Calu3 (cell line): ENCODE results near the gene MAG. TPM values are rescaled to one million over a fixed set of nuclear protein-coding genes. Genes with fewer than 3 reads are reported as not detected.

Experiments used
- BruUV-seq: library from RNA; stranded (reverse); fragments of 400-500 nt; replicated peaks from 2 replicates; lab custom pipeline; 2021; lab: Mats Ljungman, UMichigan
- CTCF ChIA-PET: fragments of 300-600 bp; sonication (Branson Sonifier 250); formaldehyde crosslinking; loops from one replicate; lab custom pipeline; 2022; ENCODE audit warnings: antibody characterized with exemption; lab: Charles Lee
- DNase-seq: peaks from one replicate; pipeline ENCODE4 v3.0.0; 2022
- H3K27ac Mint-ChIP-seq: one replicate; pipeline ENCODE4 v1.8.0; 2022; ENCODE audit warnings: mixed read lengths; ENCODE audit not compliant: unreplicated experiment
- H3K27me3 Mint-ChIP-seq: one replicate; pipeline ENCODE4 v1.8.0; 2022; ENCODE audit warnings: mixed read lengths; ENCODE audit not compliant: unreplicated experiment
- H3K36me3 Mint-ChIP-seq: one replicate; pipeline ENCODE4 v1.8.0; 2022; ENCODE audit warnings: mild to moderate bottlenecking, moderate library complexity, mixed read lengths; ENCODE audit not compliant: insufficient read depth, unreplicated experiment
- H3K4me1 Mint-ChIP-seq: one replicate; pipeline ENCODE4 v1.8.0; 2022; ENCODE audit warnings: mild to moderate bottlenecking, low read depth, mixed read lengths; ENCODE audit not compliant: unreplicated experiment
- H3K4me3 Mint-ChIP-seq: one replicate; pipeline ENCODE4 v1.8.0; 2022; ENCODE audit warnings: mild to moderate bottlenecking, low read depth, moderate library complexity, mixed read lengths; ENCODE audit not compliant: unreplicated experiment
- H3K9me3 Mint-ChIP-seq: one replicate; pipeline ENCODE4 v1.8.0; 2022; ENCODE audit warnings: low read depth, mixed read lengths; ENCODE audit not compliant: unreplicated experiment
- intact Hi-C: fragments of 100-400 bp; cut with micrococcal nuclease; formaldehyde crosslinking; loops from one replicate; pipeline ENCODE4 v1.10.0; 2022; ENCODE audit not compliant: unreplicated experiment
- total RNA-seq: library from RNA; stranded (reverse); gene quantifications from 2 replicates; pipeline ENCODE4 v1.2.3, GENCODE V29; 2022
- TF ChIP-seq, protein P1 (sequence below): fragments of 200-600 bp; IDR thresholded peaks from one replicate; pipeline ENCODE4 v1.8.0; 2022; ENCODE audit warnings: antibody characterized with exemption; ENCODE audit not compliant: unreplicated experiment

Gene MAG
- total RNA-seq, 1 experiment from 2014 or later = not detected

- CTCF ChIA-PET = interaction anchor here (0.6 kb wide), 1 partner anchor 531 kb away, joined by 4 read pairs; no protein-coding TSS in a partner anchor
- Mint-ChIP-seq H3K4me1 (no peaks in the 10 kb centered on the region), H3K4me3 (no peak overlapping the region), H3K36me3 (no peaks in the 10 kb centered on the region), H3K27me3 (peaks cover 38% of the 10 kb centered on the region), H3K27ac (no peak overlapping the region), H3K9me3 (no peaks in the 10 kb centered on the region)
- intact Hi-C loops = no loop called here
- no TSS peak for BruUV-seq
- DNase-seq = no peak
- TF ChIP-seq, protein P1, sequence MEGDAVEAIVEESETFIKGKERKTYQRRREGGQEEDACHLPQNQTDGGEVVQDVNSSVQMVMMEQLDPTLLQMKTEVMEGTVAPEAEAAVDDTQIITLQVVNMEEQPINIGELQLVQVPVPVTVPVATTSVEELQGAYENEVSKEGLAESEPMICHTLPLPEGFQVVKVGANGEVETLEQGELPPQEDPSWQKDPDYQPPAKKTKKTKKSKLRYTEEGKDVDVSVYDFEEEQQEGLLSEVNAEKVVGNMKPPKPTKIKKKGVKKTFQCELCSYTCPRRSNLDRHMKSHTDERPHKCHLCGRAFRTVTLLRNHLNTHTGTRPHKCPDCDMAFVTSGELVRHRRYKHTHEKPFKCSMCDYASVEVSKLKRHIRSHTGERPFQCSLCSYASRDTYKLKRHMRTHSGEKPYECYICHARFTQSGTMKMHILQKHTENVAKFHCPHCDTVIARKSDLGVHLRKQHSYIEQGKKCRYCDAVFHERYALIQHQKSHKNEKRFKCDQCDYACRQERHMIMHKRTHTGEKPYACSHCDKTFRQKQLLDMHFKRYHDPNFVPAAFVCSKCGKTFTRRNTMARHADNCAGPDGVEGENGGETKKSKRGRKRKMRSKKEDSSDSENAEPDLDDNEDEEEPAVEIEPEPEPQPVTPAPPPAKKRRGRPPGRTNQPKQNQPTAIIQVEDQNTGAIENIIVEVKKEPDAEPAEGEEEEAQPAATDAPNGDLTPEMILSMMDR = no peak
Observed at GRCh38 chr19:35288331-35288730, 3.6 kb upstream of the MAG start.

DNA sequence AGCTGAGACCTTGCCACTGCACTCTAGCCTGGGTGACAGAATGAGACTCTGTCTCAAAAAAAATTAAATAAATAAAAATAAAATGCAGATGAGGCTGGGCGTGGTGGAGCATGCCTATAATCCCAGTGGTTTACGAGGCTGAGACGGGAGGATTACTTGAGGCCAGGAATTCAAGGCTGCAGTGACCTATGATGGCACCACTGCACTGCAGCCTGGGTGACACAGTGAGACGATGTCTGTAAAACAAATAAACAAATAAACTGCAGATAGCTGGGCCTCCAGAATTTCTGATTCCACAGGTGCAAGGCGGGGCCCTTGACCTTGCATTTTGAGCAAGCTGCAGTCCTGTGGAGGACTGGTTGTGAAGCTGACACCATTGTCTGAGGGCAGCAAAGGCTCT, 3.1 kb upstream of the MAG start:
- CTCF ChIA-PET = interaction anchor here (0.7 kb wide), 1 partner anchor 1416 kb away, joined by 4 read pairs; no protein-coding TSS in a partner anchor
- H3K4me1 Mint-ChIP-seq = no peaks in the 10 kb centered on the region
- H3K9me3 Mint-ChIP-seq = no peaks in the 10 kb centered on the region
- no peak overlapping the region for H3K4me3 Mint-ChIP-seq
- no peaks in the 10 kb centered on the region for H3K36me3 Mint-ChIP-seq
- DNase-seq = no peak
- TF ChIP-seq, protein P1 = no peak
- peaks cover 38% of the 10 kb centered on the region for H3K27me3 Mint-ChIP-seq
- BruUV-seq = no TSS peak
- intact Hi-C loops = no loop called here
- H3K27ac Mint-ChIP-seq = no peak overlapping the region

- DNase-seq = no peak
- TF ChIP-seq, protein P1 = no peak
- intact Hi-C loops = no loop called here
- no TSS peak for BruUV-seq
- Mint-ChIP-seq H3K27ac (no peak overlapping the region), H3K36me3 (no peaks in the 10 kb centered on the region), H3K4me1 (no peaks in the 10 kb centered on the region), H3K4me3 (no peak overlapping the region), H3K9me3 (no peaks in the 10 kb centered on the region), H3K27me3 (peaks cover 46% of the 10 kb centered on the region)
- CTCF ChIA-PET = interaction anchor here (0.6 kb wide), 1 partner anchor 98 kb away, joined by 5 read pairs; no protein-coding TSS in a partner anchor
Observed at GRCh38 chr19:35290381-35291127, 1.4 kb upstream of the MAG start.

DNA sequence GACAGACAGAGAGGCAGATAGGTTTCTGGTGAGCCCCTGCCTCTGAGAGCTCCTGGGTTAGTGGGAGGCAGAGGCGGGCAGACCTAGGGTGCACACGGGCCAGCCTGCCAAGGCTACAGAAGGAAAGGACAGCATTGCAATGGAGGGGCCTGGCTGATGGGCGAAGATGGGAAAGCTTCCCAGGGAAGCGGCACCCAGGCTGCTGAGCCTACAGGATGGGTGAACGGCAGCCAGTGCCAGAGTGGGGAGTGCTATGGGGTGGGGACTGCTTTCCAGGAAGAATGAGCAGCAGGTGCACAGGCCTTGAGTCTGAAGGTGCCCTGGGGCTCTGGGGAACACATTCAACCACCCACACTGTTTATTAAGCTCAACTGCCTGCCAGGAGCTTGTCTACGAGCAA, 702 bp upstream of the MAG start:
- BruUV-seq = no TSS peak
- CTCF ChIA-PET = interaction anchor here (0.5 to 0.6 kb wide), 2 partner anchors 12 to 97 kb away, joined by 3 to 5 read pairs; no protein-coding TSS in a partner anchor
- DNase-seq = no peak
- H3K27me3 Mint-ChIP-seq = peaks cover 46% of the 10 kb centered on the region
- H3K27ac Mint-ChIP-seq = no peak overlapping the region
- TF ChIP-seq, protein P1 = no peak
- intact Hi-C loops = no loop called here
- no peaks in the 10 kb centered on the region for H3K9me3 Mint-ChIP-seq
- no peaks in the 10 kb centered on the region for H3K36me3 Mint-ChIP-seq
- no peak overlapping the region for H3K4me3 Mint-ChIP-seq
- no peaks in the 10 kb centered on the region for H3K4me1 Mint-ChIP-seq
